B cell (primary cell): ENCODE data around the gene SALL4.

ENCODE experiments used
- CTCF ChIP-seq: fragments of 200-600 bp; IDR thresholded peaks from one replicate; pipeline ENCODE4 v1.8.0; 2022; ENCODE audit warnings: antibody characterized with exemption, mild to moderate bottlenecking
- EZH2 ChIP-seq: IDR thresholded peaks from 2 replicates; pipeline ENCODE4 v1.6.1; 2012; ENCODE audit warnings: borderline replicate concordance, low read depth, mild to moderate bottlenecking, moderate library complexity, low read length; ENCODE audit not compliant: insufficient read depth, poor library complexity, severe bottlenecking

GRCh38 chr20:51758978-51759544 is 43.3 kb downstream of the SALL4 start:
- TF ChIP-seq CTCF (no peak), EZH2 (no peak)
